HG03571 (cell line): Measurements from ENCODE around the gene ARHGAP4.

ENCODE experiments used
- ATAC-seq: cut with Tn5 transposase; IDR thresholded peaks from one replicate; pipeline ENCODE4 v1.9.1; 2021; ENCODE audit not compliant: unreplicated experiment

The ARHGAP4 gene

GRCh38 chrX:153925739-153926551, at the start of gene ARHGAP4:
ARHGAP4 (minus strand) TSS chrX:153926264; CDS start chrX:153926202, 62 bp downstream.
- no peak for ATAC-seq

- no peak for ATAC-seq
Observed at GRCh38 chrX:153974726-153975286, 48.7 kb upstream of the ARHGAP4 start.

GRCh38 chrX:153974003-153974725, 48.1 kb upstream of the ARHGAP4 start:
- no peak for ATAC-seq

GRCh38 chrX:153973127-153974002, 47.3 kb upstream of the ARHGAP4 start:
- ATAC-seq: no peak

- peak; percentile 41 for ATAC-seq
Observed at GRCh38 chrX:153972368-153973126, 46.5 kb upstream of the ARHGAP4 start, which contains the start of gene TMEM187. TMEM187 (plus strand) TSS chrX:153972754; CDS start chrX:153982063, 9,309 bp downstream.

- peak; percentile 40 for ATAC-seq
Observed at GRCh38 chrX:153971450-153972367, 45.6 kb upstream of the ARHGAP4 start, which contains the start of gene HCFC1. HCFC1 (minus strand) TSS chrX:153971818; CDS start chrX:153970840, 978 bp downstream.

GRCh38 chrX:153971124-153971449, 45.0 kb upstream of the ARHGAP4 start:
- peak; percentile 31 for ATAC-seq

GRCh38 chrX:153970357-153971123, 44.5 kb upstream of the ARHGAP4 start:
- no peak for ATAC-seq

GRCh38 chrX:153969904-153970356, 43.9 kb upstream of the ARHGAP4 start:
- ATAC-seq: no peak

- ATAC-seq: no peak
Observed at GRCh38 chrX:153969125-153969903, 43.2 kb upstream of the ARHGAP4 start.

GRCh38 chrX:153968754-153969124, 42.7 kb upstream of the ARHGAP4 start:
- ATAC-seq: no peak

GRCh38 chrX:153968255-153968654, 42.2 kb upstream of the ARHGAP4 start:
- no peak for ATAC-seq

GRCh38 chrX:153967536-153968224, 41.6 kb upstream of the ARHGAP4 start:
- ATAC-seq: no peak

GRCh38 chrX:153966841-153967535, 40.9 kb upstream of the ARHGAP4 start:
- no peak for ATAC-seq

- ATAC-seq: no peak
Observed at GRCh38 chrX:153966283-153966688, 40.2 kb upstream of the ARHGAP4 start.

- no peak for ATAC-seq
Observed at GRCh38 chrX:153965406-153965805, 39.3 kb upstream of the ARHGAP4 start.
